ENCODE results near the gene CDC37.

GRCh38 chr19:10378124-10378523, 25.2 kb downstream of the CDC37 start:
- TF ChIP-seq CTCF (IDR thresholded peaks at IDR 0.05) (no peak), POLR2A (IDR thresholded peaks at IDR 0.05) (no peak)

Data from breast epithelium (tissue), 3 donors.